ENCODE results near the gene RPS24.
"Not testable (repeated sequence)": the region's sequence is repeated elsewhere in the genome, so short reads cannot be mapped to it uniquely, and the experiment has no call there.

The RPS24 gene

DNA sequence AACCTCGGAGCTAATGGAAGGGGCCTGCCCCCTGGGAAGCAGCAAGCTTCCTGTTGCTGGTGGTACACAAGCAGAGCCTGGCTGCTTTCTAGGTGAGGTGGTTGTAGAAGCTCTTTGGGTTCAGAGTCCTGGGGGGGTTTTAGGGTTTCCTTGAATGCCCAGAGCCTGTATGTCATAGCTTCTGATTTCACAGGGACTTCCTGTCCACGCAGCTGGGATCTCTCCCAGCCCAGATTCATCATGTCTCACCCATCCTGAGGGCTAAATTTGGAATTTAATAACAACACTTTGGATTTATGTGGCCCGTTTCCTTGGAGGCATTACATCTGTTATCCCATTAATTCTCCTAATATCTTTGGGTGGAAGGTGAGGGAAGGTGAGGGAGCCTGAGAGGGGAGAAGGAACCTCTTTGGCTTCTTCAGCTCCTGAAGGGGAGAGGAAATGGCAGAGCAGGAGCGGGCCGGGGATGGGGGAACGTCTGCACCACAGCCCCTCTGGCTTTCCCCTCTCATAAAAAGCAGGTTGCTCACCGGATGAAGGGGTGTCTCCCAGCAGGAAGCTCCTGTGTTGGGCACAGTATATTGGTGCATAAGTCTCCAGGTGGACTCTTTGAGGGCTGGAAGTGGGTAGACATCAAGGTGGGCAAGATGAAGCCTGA lies 19.7 kb downstream of the RPS24 start:
- DNase-seq (ENCODE audit: low read depth in 2 of 2), result no peak

- no peak for DNase-seq (ENCODE audit: low read depth in 2 of 2)
These were observed 24.9 kb downstream of the RPS24 start for GRCh38 chr10:78058562-78058961.

DNA sequence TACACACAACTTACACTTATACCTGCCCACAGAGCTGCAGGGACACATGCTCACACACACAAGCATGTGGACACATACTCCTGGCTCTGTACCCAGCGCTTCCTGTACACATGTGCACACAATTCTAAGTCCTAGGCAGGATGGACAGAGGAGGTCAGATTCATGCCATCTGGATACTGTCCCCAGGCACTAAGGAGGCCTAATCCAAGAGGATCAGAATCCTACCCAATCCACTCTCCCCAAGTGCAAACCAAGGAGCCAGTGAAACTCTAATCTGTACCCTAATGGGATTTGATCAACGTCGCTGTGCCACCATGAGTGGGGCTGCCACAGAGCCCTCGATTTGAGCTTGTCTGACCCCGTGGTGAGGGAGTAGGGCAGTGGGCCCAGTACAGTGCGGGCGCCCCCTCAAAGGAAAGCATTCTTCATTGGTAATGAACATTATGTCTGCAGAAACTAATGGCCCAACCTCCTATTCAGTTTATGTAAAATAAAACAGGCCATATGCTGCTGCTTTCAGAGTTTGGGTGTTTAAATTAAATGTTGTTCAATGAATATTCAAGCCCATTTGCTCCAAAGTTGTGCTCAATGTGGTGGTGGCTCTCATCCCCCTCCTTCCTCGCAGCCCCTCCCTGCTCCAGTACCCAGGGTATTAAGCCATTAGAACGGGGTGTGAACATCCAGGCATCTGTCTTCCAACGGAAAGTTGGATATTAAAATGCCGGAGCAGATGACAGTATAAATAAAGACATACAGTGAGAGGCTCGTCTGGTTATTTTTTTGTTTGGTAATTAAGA lies 26.4 kb downstream of the RPS24 start:
- DNase-seq (ENCODE audit: low read depth in 2 of 2), result no peak

GRCh38 chr10:78062296-78062695 lies 28.6 kb downstream of the RPS24 start:
- DNase-seq (ENCODE audit: low read depth in 2 of 2), result no peak

DNA sequence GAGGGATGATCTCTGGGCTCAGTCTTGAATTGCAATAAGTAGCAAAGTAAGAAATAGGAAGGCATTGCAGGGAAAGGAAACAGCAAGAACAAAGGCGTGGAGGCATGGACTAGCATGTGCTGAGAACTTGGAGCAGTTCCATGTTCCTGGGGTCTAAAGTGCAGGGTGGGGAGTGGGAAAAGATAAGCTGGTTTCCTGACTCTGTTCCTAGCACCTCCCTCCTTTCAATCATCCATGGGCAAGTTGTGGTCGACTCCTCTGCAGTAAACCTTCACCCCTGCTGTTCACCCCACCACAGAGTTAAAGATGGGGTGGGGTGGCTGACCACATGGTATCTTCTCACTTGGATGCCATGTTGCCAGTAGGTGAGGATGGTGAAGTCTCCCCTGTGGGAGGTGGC lies 29.6 kb downstream of the RPS24 start:
- no peak for DNase-seq (ENCODE audit: low read depth in 2 of 2)

DNA sequence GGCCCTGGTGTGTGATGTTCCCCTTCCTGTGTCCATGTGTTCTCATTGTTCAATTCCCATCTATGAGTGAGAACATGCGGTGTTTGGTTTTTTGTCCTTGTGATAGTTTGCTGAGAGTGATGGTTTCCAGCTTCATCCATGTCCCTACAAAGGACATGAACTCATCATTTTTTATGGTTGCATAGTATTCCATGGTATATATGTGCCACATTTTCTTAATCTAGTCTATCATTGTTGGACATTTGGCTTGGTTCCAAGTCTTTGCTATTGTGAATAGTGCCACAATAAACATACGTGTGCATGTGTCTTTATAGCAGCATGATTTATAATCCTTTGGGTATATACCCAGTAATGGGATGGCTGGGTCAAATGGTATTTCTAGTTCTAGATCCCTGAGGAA lies 31.3 kb downstream of the RPS24 start:
- DNase-seq (ENCODE audit: low read depth in 2 of 2), result not testable (repeated sequence)

GRCh38 chr10:78065611-78066010 lies 31.9 kb downstream of the RPS24 start:
- DNase-seq (ENCODE audit: low read depth in 2 of 2), result no peak

- no peak for DNase-seq (ENCODE audit: low read depth in 2 of 2)
These were observed 32.3 kb downstream of the RPS24 start for GRCh38 chr10:78066012-78066411.

GRCh38 chr10:78066728-78067430 lies 33.2 kb downstream of the RPS24 start:
- DNase-seq (ENCODE audit: low read depth in 2 of 2), result no peak

GRCh38 chr10:78069151-78069550 lies 35.5 kb downstream of the RPS24 start:
- DNase-seq (ENCODE audit: low read depth in 2 of 2), result no peak

DNA sequence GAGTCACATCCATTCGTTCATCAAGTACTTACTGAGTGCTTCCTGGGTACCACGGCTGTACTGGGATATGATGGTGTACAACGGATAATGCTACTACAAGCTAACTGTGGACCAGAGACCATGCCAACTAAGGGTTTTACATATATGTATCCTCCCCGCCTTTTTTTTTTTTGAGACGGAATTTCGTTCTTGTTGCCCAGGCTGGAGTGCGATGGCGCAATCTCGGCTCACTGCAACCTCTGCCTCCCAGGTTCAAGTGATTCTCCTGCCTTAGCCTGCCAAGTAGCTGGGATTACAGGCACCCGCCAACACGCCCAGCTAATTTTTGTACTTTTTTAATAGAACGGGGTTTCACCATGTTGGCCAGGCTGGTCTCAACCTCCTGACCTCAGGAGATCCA lies 36.4 kb downstream of the RPS24 start:
- not testable (repeated sequence) for DNase-seq (ENCODE audit: low read depth in 2 of 2)

- DNase-seq (ENCODE audit: low read depth in 2 of 2), result no peak
These were observed 37.1 kb downstream of the RPS24 start for GRCh38 chr10:78070726-78071125.

DNA sequence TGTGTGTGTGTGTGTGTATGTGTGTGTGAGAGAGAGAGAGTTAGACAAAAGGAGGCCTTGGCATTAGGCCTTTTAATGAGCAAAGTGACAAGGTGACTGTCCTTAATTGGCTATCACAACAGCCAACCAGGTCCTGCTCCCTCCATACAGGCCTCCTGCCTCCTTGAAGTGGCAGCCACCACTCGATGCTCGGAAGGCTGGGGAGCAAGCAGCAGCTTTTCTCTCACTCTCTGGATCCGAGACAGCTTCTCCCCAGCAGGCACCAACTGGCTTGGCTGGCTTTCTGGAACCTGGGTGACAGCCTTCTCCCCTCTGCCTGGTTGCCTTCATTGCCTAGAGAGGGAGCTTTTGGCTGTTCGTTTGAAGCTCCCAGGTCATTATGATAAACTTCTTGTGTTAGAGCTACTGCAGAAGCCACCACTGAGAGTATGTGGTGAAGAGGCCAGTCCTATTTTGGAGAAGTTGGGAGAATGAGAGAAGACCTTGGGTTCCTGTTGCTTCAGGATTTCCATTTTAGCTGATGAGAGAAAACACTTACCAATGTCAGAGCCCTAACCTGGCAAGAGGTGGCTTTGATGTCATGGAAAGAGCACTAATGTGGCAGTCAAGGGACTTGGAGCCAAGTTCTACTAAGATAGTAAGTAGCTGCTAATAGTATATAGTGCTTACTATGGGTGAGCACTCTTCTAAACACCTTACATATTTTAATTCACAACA lies 37.6 kb downstream of the RPS24 start:
- no peak for DNase-seq (ENCODE audit: low read depth in 2 of 2)

DNA sequence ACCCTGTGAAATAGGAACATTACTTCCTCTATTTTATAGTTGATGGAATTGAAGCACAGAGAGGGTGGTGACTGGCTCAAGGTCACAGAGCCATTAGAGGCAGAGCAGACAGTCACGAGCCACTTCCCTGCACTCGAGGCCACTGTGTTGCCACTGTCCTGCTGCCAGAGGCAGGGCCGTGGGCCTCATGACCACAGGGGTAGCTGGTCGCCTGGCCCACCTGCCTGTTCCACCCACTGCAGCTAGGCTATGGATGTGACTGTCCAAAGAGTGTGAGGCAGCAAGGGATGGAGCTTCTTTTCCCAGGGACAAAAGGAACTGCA lies 38.2 kb downstream of the RPS24 start:
- DNase-seq (ENCODE audit: low read depth in 2 of 2), result no peak

DNA sequence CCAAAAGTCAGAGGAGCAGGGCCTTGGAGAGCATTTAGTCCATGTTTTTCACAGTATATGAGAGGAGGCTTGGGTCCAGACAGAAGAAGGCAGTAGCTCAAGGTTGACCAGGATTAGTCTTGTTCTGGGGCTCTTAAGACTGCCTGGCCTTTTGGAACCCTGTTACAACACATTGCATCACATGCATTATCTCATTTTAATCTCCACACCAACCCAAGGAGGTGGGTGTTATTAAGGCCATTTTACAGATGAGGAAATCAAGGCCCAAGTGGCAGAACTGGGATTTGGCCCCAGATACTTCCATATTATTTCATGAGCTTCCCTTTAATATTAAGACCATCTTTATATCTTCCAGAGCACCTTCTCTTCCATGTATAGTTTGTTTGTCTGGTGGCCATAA lies 38.8 kb downstream of the RPS24 start:
- no peak for DNase-seq (ENCODE audit: low read depth in 2 of 2)

- not testable (repeated sequence) for DNase-seq (ENCODE audit: low read depth in 2 of 2)
These were observed 42.1 kb downstream of the RPS24 start for GRCh38 chr10:78075806-78076205.

GRCh38 chr10:78078539-78079330 lies 45.1 kb downstream of the RPS24 start:
- no peak for DNase-seq (ENCODE audit: low read depth in 2 of 2)

- no peak for DNase-seq (ENCODE audit: low read depth in 2 of 2)
These were observed 45.7 kb downstream of the RPS24 start for GRCh38 chr10:78079411-78079810.

DNA sequence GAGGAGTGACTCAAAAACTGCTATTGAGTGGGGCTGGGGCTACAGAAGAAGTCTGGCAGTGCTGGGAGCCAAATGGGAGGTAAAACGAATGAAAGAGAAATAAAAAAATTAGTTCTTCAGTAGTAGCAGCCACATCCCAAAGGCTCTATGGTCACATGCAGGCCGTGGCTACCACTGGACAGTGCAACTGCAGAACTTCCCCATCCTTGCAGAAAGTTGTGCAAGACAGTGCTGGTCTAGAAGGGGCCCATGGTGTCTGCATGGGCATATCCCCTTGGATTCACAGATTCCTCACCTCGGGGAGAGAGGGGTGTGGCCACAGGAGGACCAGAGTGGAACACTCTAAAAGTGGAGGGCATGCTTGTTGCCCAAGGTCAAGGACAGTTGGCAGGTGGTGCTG lies 47.6 kb downstream of the RPS24 start:
- no peak for DNase-seq (ENCODE audit: low read depth in 2 of 2)

- DNase-seq (ENCODE audit: low read depth in 2 of 2), result no peak
These were observed 49.0 kb downstream of the RPS24 start for GRCh38 chr10:78082636-78083035.
